A673 (cell line): Measurements from ENCODE around the gene CTSD. TPM values are rescaled to one million over a fixed set of nuclear protein-coding genes. Genes with fewer than 3 reads are reported as not detected.

ENCODE experiments used
- BruUV-seq: library from RNA; stranded (reverse); fragments of 400-500 nt; replicated peaks from 2 replicates; lab custom pipeline; 2021; lab: Mats Ljungman, UMichigan
- CTCF ChIA-PET: fragments of 300-600 bp; sonication (Branson Sonifier 250); formaldehyde crosslinking; loops from one replicate; lab custom pipeline; 2022; ENCODE audit warnings: antibody characterized with exemption; lab: Charles Lee
- POLR2A ChIA-PET: fragments of 300-600 bp; sonication (Branson Sonifier 250); formaldehyde crosslinking; loops from one replicate; lab custom pipeline; 2022; ENCODE audit warnings: antibody characterized with exemption; ENCODE audit not compliant: low non-redundant PET; lab: Charles Lee
- DNase-seq: peaks from one replicate; pipeline ENCODE4 v3.0.0-alpha.2; 2015; ENCODE audit warnings: low spot score
- H3K27ac ChIP-seq: fragments of 200-600 bp; sonication (generic); 2 replicates; pipeline ENCODE4 v1.5.1; 2016; ENCODE audit warnings: mixed run types, low read depth, mild to moderate bottlenecking, mixed read lengths, antibody characterized with exemption, low read length; ENCODE audit not compliant: poor library complexity, severe bottlenecking
- H3K27me3 ChIP-seq: fragments of 200-600 bp; sonication (generic); replicated peaks from 2 replicates; pipeline ENCODE4 v1.6.1; 2017; ENCODE audit warnings: mixed run types, low read depth, mild to moderate bottlenecking, mixed read lengths, antibody characterized with exemption, low read length; ENCODE audit not compliant: insufficient read depth, poor library complexity
- H3K36me3 ChIP-seq: fragments of 200-600 bp; sonication (generic); 2 replicates; pipeline ENCODE4 v1.6.1; 2016; ENCODE audit warnings: mixed run types, mild to moderate bottlenecking, mixed read lengths, antibody characterized with exemption, low read length; ENCODE audit not compliant: insufficient read depth, poor library complexity, severe bottlenecking
- H3K4me1 ChIP-seq: fragments of 200-600 bp; sonication (generic); 2 replicates; pipeline ENCODE4 v1.6.1; 2017; ENCODE audit warnings: mixed run types, mild to moderate bottlenecking, mixed read lengths, antibody characterized with exemption, low read length; ENCODE audit not compliant: insufficient read depth, poor library complexity, severe bottlenecking
- H3K4me3 ChIP-seq: fragments of 200-600 bp; sonication (generic); 2 replicates; pipeline ENCODE4 v1.5.1; 2016; ENCODE audit warnings: low read depth, mixed run types, mild to moderate bottlenecking, mixed read lengths, low read length; ENCODE audit not compliant: poor library complexity, severe bottlenecking
- H3K9me3 ChIP-seq: fragments of 200-600 bp; sonication (generic); 2 replicates; pipeline ENCODE4 v1.6.1; 2016; ENCODE audit warnings: mixed run types, low read depth, mild to moderate bottlenecking, mixed read lengths, antibody characterized with exemption, low read length; ENCODE audit not compliant: poor library complexity, severe bottlenecking
- CTCF ChIP-seq: fragments of 300-800, 200-600 bp; sonication (generic); conservative IDR thresholded peaks from 2 replicates; pipeline ENCODE4 v1.5.1; 2017; ENCODE audit warnings: low read depth, mild to moderate bottlenecking, antibody characterized with exemption, low read length, moderate library complexity, mixed read lengths
- EZH2 ChIP-seq: fragments of 200-600 bp; sonication (generic); IDR thresholded peaks from 2 replicates; pipeline ENCODE4 v1.6.1; 2017; ENCODE audit warnings: borderline replicate concordance, low read depth, mild to moderate bottlenecking, mixed read lengths, antibody characterized with exemption, low read length; ENCODE audit not compliant: poor library complexity, severe bottlenecking
- intact Hi-C: fragments of 100-400 bp; cut with micrococcal nuclease; formaldehyde crosslinking; loops from one replicate; pipeline ENCODE4 v1.10.0; 2022; ENCODE audit not compliant: unreplicated experiment
- total RNA-seq: library from RNA; stranded (reverse); gene quantifications from 2 replicates; pipeline ENCODE4 v1.2.3, GENCODE V29; 2021

The CTSD gene
- total RNA-seq, 1 experiment from 2014 or later, result 159 TPM

GRCh38 chr11:1773131-1773993, 9.6 kb upstream of the CTSD start:
- Histone ChIP-seq H3K27me3 (no peaks in the 10 kb centered on the region), H3K4me1 (no peaks in the 10 kb centered on the region), H3K4me3 (no peak overlapping the region), H3K36me3 (no peaks in the 10 kb centered on the region), H3K27ac (no peak overlapping the region), H3K9me3 (no peaks in the 10 kb centered on the region)
- intact Hi-C loops, result no loop called here
- ChIA-PET POLR2A (no interaction called here), CTCF (no interaction called here)
- BruUV-seq, result no TSS peak
- no peak for TF ChIP-seq CTCF
- TF ChIP-seq EZH2, result no peak
- DNase-seq, result no peak

- Histone ChIP-seq H3K36me3 (no peaks in the 10 kb centered on the region), H3K27me3 (no peaks in the 10 kb centered on the region), H3K4me1 (no peaks in the 10 kb centered on the region), H3K9me3 (no peaks in the 10 kb centered on the region), H3K27ac (no peak overlapping the region), H3K4me3 (no peak overlapping the region)
- peak; percentile 69 for DNase-seq
- CTCF ChIA-PET, result interaction anchor here (0.6 kb wide), 1 partner anchor 198 kb away, joined by 4 read pairs; no protein-coding TSS in a partner anchor
- TF ChIP-seq EZH2, result no peak
- no peak for TF ChIP-seq CTCF
- POLR2A ChIA-PET, result no interaction called here
- intact Hi-C loops, result no loop called here
- BruUV-seq, result no TSS peak
Observed at GRCh38 chr11:1772270-1773130, 8.8 kb upstream of the CTSD start.

GRCh38 chr11:1771700-1772099, 8.0 kb upstream of the CTSD start:
- H3K27ac ChIP-seq, result no peak overlapping the region
- BruUV-seq, result no TSS peak
- H3K4me3 ChIP-seq, result no peak overlapping the region
- ChIA-PET CTCF (interaction anchor here (0.6 kb wide), 1 partner anchor 197 kb away, joined by 4 read pairs; no protein-coding TSS in a partner anchor), POLR2A (no interaction called here)
- no peaks in the 10 kb centered on the region for H3K36me3 ChIP-seq
- no peak for DNase-seq
- no peaks in the 10 kb centered on the region for H3K4me1 ChIP-seq
- H3K27me3 ChIP-seq, result no peaks in the 10 kb centered on the region
- TF ChIP-seq CTCF (no peak), EZH2 (no peak)
- H3K9me3 ChIP-seq, result no peaks in the 10 kb centered on the region
- intact Hi-C loops, result no loop called here
